Measurements from ENCODE around the gene C2orf92. TPM values are rescaled to one million over a fixed set of nuclear protein-coding genes. Genes with fewer than 3 reads are reported as not detected.

The C2orf92 gene
- total and polyA plus RNA-seq, 8 donors: 7.6 to 30.9 (median 25.5) TPM

- Histone ChIP-seq H3K27me3 (peaks cover 0 to 20% of the 10 kb centered on the region in 2 donors), H3K27ac (no peak overlapping the region), H3K36me3 (no peaks in the 10 kb centered on the region), H3K4me1 (no peaks in the 10 kb centered on the region), H3K4me3 (no peak overlapping the region), H3K9me3 (peaks cover 0 to 10% of the 10 kb centered on the region in 2 donors)
- DNase-seq (peak in 3 of 4 donors; percentile 8 to 39 (median 18)), ATAC-seq (no peak)
- TF ChIP-seq CTCF (IDR thresholded peaks at IDR 0.05): no peak
- intact Hi-C loops (cut with DNase I): no loop called here
Measured at GRCh38 chr2:97728091-97728731, 58.7 kb downstream of the C2orf92 start.

DNA sequence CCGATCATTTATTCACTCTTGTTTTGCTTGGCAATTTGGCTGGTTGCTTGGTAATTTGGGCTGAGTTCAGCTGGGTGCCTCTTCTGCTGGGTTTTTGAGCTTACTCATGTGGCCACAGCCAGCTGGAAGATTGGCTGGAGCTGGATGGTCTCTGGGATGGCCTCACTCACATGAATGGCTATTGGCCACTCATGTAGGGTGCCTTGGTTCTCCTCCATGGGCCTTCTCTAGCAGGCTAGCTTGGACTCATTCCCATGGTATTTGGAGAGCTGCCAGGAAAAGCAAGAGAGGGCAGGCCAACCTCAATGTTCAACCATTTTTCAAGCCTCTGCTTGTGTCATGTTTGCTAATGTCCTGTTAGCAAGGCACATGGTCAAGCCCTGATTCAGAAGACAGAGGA, 60.7 kb downstream of the C2orf92 start:
- H3K4me3 ChIP-seq: no peak overlapping the region
- intact Hi-C loops (cut with DNase I): no loop called here
- ATAC-seq (no peak), DNase-seq (peak in 1 of 4 donors; percentile 1)
- H3K27me3 ChIP-seq: peaks cover 0 to under 1% of the 10 kb centered on the region in 2 donors
- H3K9me3 ChIP-seq: peaks cover 0 to 10% of the 10 kb centered on the region in 2 donors
- no peak overlapping the region for H3K27ac ChIP-seq
- no peaks in the 10 kb centered on the region for H3K4me1 ChIP-seq
- TF ChIP-seq CTCF (IDR thresholded peaks at IDR 0.05): no peak
- no peaks in the 10 kb centered on the region for H3K36me3 ChIP-seq

DNA sequence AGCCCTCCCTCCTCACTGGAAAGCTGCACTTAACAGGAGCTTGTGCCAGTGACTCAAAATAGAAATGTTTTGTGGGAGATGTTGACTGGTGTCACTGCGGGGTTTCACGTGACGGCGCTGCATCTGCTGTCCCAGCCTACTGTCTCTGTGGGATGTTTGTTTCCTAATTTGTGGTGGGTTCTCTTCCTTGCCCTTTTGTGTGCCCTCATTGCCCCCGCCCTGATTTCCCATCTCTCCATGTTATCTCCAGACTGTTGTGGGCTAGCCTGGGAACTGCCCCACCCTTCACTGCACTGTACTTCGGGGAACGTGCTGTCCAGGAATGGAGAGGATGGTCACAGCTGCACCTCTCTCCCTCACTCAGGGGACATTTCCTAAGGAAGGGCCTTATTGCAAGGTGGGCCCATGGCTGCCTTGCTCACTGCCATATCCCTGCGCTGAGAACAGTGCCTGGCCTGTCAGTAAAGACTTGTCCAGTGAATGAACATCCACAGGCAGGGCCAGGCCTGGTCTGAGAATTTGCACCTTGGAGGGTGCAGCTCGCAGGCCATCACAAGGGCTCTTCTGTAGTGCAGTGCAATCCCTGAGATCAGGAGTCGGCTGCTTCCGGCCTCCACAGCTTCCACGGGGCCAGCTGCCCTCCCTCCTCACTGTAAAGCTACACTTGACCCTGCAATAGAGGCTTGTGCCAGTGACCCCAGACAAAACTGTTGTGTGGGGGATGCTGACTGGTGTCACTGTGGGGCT, 61.9 kb downstream of the C2orf92 start:
- peaks cover 0 to 10% of the 10 kb centered on the region in 2 donors for H3K9me3 ChIP-seq

DNA sequence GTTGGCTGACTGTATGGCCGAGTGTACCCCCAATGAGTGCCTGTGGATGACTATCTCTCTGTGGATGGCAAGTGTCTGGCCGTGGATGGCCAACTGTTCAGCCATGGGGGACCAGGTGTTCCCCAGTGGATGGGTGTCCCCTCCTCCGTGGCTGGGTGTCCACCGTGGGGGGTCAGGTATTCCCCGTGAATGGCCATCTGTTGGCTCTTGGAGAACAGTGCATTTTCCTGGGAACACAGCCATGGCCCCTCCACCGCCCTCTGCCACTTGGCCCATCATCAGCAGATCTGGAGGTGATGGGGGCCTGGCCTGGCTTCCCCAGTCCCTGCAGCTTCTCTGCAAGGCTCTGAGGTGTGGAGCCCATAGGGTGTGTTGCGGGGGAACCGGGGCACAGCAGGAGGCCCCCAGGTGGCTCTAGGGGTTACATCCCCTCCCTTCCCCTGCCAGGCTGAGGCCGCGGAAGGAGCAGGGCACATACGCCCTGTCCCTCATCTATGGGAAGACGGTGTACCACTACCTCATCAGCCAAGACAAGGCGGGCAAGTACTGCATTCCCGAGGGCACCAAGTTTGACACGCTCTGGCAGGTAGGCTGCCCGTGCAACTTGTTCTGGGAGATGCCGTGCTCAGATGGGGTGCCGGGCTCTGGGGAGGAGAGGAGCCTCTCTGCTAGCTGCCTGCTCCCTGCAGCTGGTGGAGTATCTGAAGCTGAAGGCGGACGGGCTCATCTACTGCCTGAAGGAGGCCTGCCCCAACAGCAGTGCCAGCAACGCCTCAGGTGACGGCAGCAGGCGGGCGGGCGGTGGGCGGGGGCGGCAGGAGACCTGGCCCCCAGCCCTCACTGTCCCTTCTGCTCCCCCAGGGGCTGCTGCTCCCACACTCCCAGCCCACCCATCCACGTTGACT, 63.2 kb downstream of the C2orf92 start:
- Histone ChIP-seq H3K9me3 (peaks cover 0 to 10% of the 10 kb centered on the region in 2 donors), H3K27ac (no peak overlapping the region), H3K4me1 (no peaks in the 10 kb centered on the region), H3K4me3 (no peak overlapping the region), H3K36me3 (no peaks in the 10 kb centered on the region), H3K27me3 (no peaks in the 10 kb centered on the region)
- DNase-seq (peak in 2 of 4 donors; percentile 17 to 63), ATAC-seq (no peak)
- intact Hi-C loops (cut with DNase I): no loop called here
- TF ChIP-seq CTCF (IDR thresholded peaks at IDR 0.05): no peak

More for the DNA sequence above, 61.9 kb downstream of the C2orf92 start:
- intact Hi-C loops (cut with DNase I): no loop called here
- H3K4me3 ChIP-seq: no peak overlapping the region
- no peak for ATAC-seq
- H3K27ac ChIP-seq: no peak overlapping the region
- H3K27me3 ChIP-seq: no peaks in the 10 kb centered on the region
- peak in 2 of 4 donors; percentile 19 to 25 for DNase-seq
- TF ChIP-seq CTCF (IDR thresholded peaks at IDR 0.05): no peak
- H3K4me1 ChIP-seq: no peaks in the 10 kb centered on the region
- H3K36me3 ChIP-seq: no peaks in the 10 kb centered on the region
